ENCODE data around the gene LCLAT1. TPM values are rescaled to one million over a fixed set of nuclear protein-coding genes. Genes with fewer than 3 reads are reported as not detected.

LCLAT1 gene
- total RNA-seq: 17.4 to 19.5 TPM (median 17.8 TPM) in 3 replicates
- long read RNA-seq, full-length matches to known transcripts: 9 of 19 reads
- long read RNA-seq, partial matches to known transcripts: 1 of 19 reads
- long read RNA-seq, other reads (novel, unspliced or antisense): 9 of 19 reads

- H3K27ac Mint-ChIP-seq (ENCODE audit: unreplicated experiment): peak within 1 kb of the TSS; percentile 91
- DNase-seq (ENCODE audit: low spot score): peak; percentile 92
These were observed at the start of gene LCLAT1 for GRCh38 chr2:30447149-30448045. TSS of gene LCLAT1 (plus strand) at chr2:30447246. CDS start at chr2:30525591, 78,345 bp downstream.

GRCh38 chr2:30398084-30398873, 48.8 kb upstream of the LCLAT1 start:
- Mint-ChIP-seq H3K4me1 (ENCODE audit: low read depth) (peaks cover 18% of the 10 kb centered on the region), H3K36me3 (ENCODE audit: low read depth) (no peaks in the 10 kb centered on the region), H3K27ac (ENCODE audit: unreplicated experiment) (no peak overlapping the region), H3K4me3 (ENCODE audit: unreplicated experiment) (no peak overlapping the region), H3K27me3 (ENCODE audit: low read depth) (peaks cover 2% of the 10 kb centered on the region), H3K9me3 (ENCODE audit: low read depth) (no peaks in the 10 kb centered on the region)
- DNase-seq (ENCODE audit: low spot score): no peak
- TF ChIP-seq CTCF (IDR thresholded peaks at IDR 0.05): no peak

More at GRCh38 chr2:30447149-30448045, at the start of gene LCLAT1:
- Mint-ChIP-seq H3K9me3 (ENCODE audit: low read depth) (no peaks in the 10 kb centered on the region), H3K4me1 (ENCODE audit: low read depth) (peaks cover 23% of the 10 kb centered on the region), H3K36me3 (ENCODE audit: low read depth) (no peaks in the 10 kb centered on the region), H3K4me3 (ENCODE audit: unreplicated experiment) (peak within 1 kb of the TSS; percentile 90), H3K27me3 (ENCODE audit: low read depth) (no peaks in the 10 kb centered on the region)
- TF ChIP-seq CTCF (IDR thresholded peaks at IDR 0.05): peak; percentile 53

- no peaks in the 10 kb centered on the region for H3K36me3 Mint-ChIP-seq (ENCODE audit: low read depth)
- no peak overlapping the region for H3K4me3 Mint-ChIP-seq (ENCODE audit: unreplicated experiment)
- no peaks in the 10 kb centered on the region for H3K27me3 Mint-ChIP-seq (ENCODE audit: low read depth)
- H3K27ac Mint-ChIP-seq (ENCODE audit: unreplicated experiment): peak overlapping the region; percentile 41
- no peak for TF ChIP-seq CTCF (IDR thresholded peaks at IDR 0.05)
- H3K9me3 Mint-ChIP-seq (ENCODE audit: low read depth): no peaks in the 10 kb centered on the region
- DNase-seq (ENCODE audit: low spot score): no peak
- peaks cover 32% of the 10 kb centered on the region for H3K4me1 Mint-ChIP-seq (ENCODE audit: low read depth)
These were observed 46.7 kb upstream of the LCLAT1 start for GRCh38 chr2:30400151-30400954.

GRCh38 chr2:30402441-30403182, 44.4 kb upstream of the LCLAT1 start:
- no peak for DNase-seq (ENCODE audit: low spot score)
- Mint-ChIP-seq H3K9me3 (ENCODE audit: low read depth) (no peaks in the 10 kb centered on the region), H3K36me3 (ENCODE audit: low read depth) (no peaks in the 10 kb centered on the region), H3K4me3 (ENCODE audit: unreplicated experiment) (no peak overlapping the region), H3K27ac (ENCODE audit: unreplicated experiment) (no peak overlapping the region), H3K4me1 (ENCODE audit: low read depth) (peaks cover 31% of the 10 kb centered on the region), H3K27me3 (ENCODE audit: low read depth) (no peaks in the 10 kb centered on the region)
- no peak for TF ChIP-seq CTCF (IDR thresholded peaks at IDR 0.05)
